OCI-LY7 (cell line): ENCODE data around the gene UNC50. TPM values are rescaled to one million over a fixed set of nuclear protein-coding genes. Genes with fewer than 3 reads are reported as not detected.
A peak's percentile ranks its signal among the peaks of the same experiment; 100 is the strongest.

Experiments
- BruUV-seq: library from RNA; stranded (reverse); fragments of 400-500 nt; replicated peaks from 2 replicates; lab custom pipeline; 2021; lab: Mats Ljungman, UMichigan
- CTCF ChIA-PET: fragments of 300-600 bp; sonication (Branson Sonifier 250); formaldehyde crosslinking; loops from one replicate; lab custom pipeline; 2022; ENCODE audit warnings: antibody characterized with exemption; ENCODE audit not compliant: unreplicated experiment; lab: Charles Lee
- POLR2A ChIA-PET: fragments of 300-600 bp; sonication (Branson Sonifier 250); formaldehyde crosslinking; loops from one replicate; lab custom pipeline; 2022; ENCODE audit warnings: antibody characterized with exemption; lab: Charles Lee
- DNase-seq: peaks from one replicate; pipeline ENCODE4 v3.0.0-alpha.2; 2015; ENCODE audit warnings: low spot score
- H2AFZ ChIP-seq: fragments of 200-600 bp; sonication (generic), shearing (Covaris generic); 2 replicates; pipeline ENCODE4 v1.6.1; 2014; ENCODE audit warnings: mild to moderate bottlenecking, antibody characterized with exemption, low read length, moderate library complexity
- H3K27ac ChIP-seq: fragments of 200-600 bp; sonication (generic); 2 replicates; pipeline ENCODE4 v1.5.1; 2014; ENCODE audit warnings: mixed run types, low read depth, mild to moderate bottlenecking, moderate library complexity, low read length, inconsistent platforms; ENCODE audit not compliant: poor library complexity, severe bottlenecking
- H3K36me3 ChIP-seq: fragments of 200-600 bp; sonication (generic); 2 replicates; pipeline ENCODE4 v1.6.1; 2014; ENCODE audit warnings: mild to moderate bottlenecking, antibody characterized with exemption, low read length, moderate library complexity, mixed read lengths; ENCODE audit not compliant: insufficient read depth
- H3K4me1 ChIP-seq: fragments of 200-600 bp; sonication (generic); 2 replicates; pipeline ENCODE4 v1.5.1; 2014; ENCODE audit warnings: mild to moderate bottlenecking, low read length; ENCODE audit not compliant: insufficient read depth, poor library complexity, severe bottlenecking
- H3K4me2 ChIP-seq: fragments of 200-600 bp; sonication (generic); 2 replicates; pipeline ENCODE4 v1.6.1; 2014; ENCODE audit warnings: mild to moderate bottlenecking, low read length
- H3K4me3 ChIP-seq: fragments of 200-600 bp; sonication (generic); 2 replicates; pipeline ENCODE4 v1.5.1; 2014; ENCODE audit warnings: mild to moderate bottlenecking, low read depth, low read length; ENCODE audit not compliant: poor library complexity, severe bottlenecking
- H3K79me2 ChIP-seq: fragments of 200-600 bp; sonication (generic); 2 replicates; pipeline ENCODE4 v1.6.1; 2016; ENCODE audit warnings: low read depth, mild to moderate bottlenecking, low read length, moderate library complexity, mixed read lengths; ENCODE audit not compliant: insufficient read depth
- H3K9me2 ChIP-seq: fragments of 200-600 bp; sonication (generic); 2 replicates; pipeline ENCODE4 v1.6.1; 2016; ENCODE audit warnings: mild to moderate bottlenecking, low read length, mixed read lengths; ENCODE audit not compliant: insufficient read depth
- H3K9me3 ChIP-seq: fragments of 200-600 bp; sonication (generic); 2 replicates; pipeline ENCODE4 v1.6.1; 2014; ENCODE audit warnings: mild to moderate bottlenecking, mixed run types, low read length, mixed read lengths
- H4K20me1 ChIP-seq: fragments of 200-600 bp; sonication (generic); 2 replicates; pipeline ENCODE4 v1.6.1; 2014; ENCODE audit warnings: mild to moderate bottlenecking, antibody characterized with exemption, low read length, moderate library complexity, mixed read lengths; ENCODE audit not compliant: insufficient read depth
- EZH2phosphoT487 ChIP-seq: fragments of 200-600 bp; sonication (generic); IDR thresholded peaks from 2 replicates; pipeline ENCODE4 v1.6.1; 2018; ENCODE audit warnings: low read depth, borderline replicate concordance, mild to moderate bottlenecking, mixed run types, antibody characterized with exemption, low read length, moderate library complexity, mixed read lengths
- intact Hi-C: fragments of 100-400 bp; cut with micrococcal nuclease; formaldehyde crosslinking; loops from one replicate; pipeline ENCODE4 v1.10.0; 2022; ENCODE audit not compliant: unreplicated experiment
- total RNA-seq, 2 experiments: library from RNA; depleted of rRNA in 1 of 2; stranded (reverse); fragments of >200 nt in 1 of 2; shearing (Covaris generic) in 1 of 2; gene quantifications; 2 replicates each; pipeline ENCODE4 v1.2.3, GENCODE V29; 2014 to 2022
- TF ChIP-seq, protein P1 (sequence below): fragments of 200-600 bp; sonication (generic); conservative IDR thresholded peaks from 2 replicates; pipeline ENCODE4 v1.5.1; 2014; ENCODE audit warnings: mild to moderate bottlenecking, antibody characterized with exemption, low read length, moderate library complexity, mixed read lengths

UNC50 gene
- total RNA-seq, 2 experiments from 2014 or later = 24.4 to 33.3 TPM

DNA sequence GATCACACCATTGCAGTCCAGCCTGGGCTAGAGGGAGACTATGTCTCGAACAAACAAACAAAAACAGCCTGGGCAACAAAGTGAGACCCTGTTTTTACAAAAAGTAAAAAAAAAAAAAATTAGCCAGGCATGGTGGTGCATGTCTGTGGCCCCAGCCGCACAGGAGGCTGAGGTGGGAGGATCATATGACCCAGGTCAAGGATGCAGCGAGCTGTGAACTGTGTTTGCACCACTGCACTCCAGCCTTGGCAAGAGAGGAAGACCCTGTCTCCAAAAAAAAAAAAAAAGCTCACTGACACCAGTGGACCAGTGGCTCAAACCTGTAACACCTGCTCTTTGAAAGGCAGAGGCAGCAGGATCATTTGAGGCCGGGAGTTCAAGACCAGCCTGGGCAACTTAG lies 40.1 kb downstream of the UNC50 start:
- Histone ChIP-seq H3K79me2 (no peaks in the 10 kb centered on the region), H3K4me1 (peaks cover 17% of the 10 kb centered on the region), H3K4me3 (no peak overlapping the region), H4K20me1 (no peaks in the 10 kb centered on the region), H2AFZ (no peak overlapping the region), H3K4me2 (no peak overlapping the region), H3K27ac (no peak overlapping the region), H3K36me3 (peaks cover 5% of the 10 kb centered on the region; the same call in 1 of the 2 replicates), H3K9me3 (no peaks in the 10 kb centered on the region), H3K9me2 (no peaks in the 10 kb centered on the region)
- DNase-seq = no peak
- TF ChIP-seq, protein P1, sequence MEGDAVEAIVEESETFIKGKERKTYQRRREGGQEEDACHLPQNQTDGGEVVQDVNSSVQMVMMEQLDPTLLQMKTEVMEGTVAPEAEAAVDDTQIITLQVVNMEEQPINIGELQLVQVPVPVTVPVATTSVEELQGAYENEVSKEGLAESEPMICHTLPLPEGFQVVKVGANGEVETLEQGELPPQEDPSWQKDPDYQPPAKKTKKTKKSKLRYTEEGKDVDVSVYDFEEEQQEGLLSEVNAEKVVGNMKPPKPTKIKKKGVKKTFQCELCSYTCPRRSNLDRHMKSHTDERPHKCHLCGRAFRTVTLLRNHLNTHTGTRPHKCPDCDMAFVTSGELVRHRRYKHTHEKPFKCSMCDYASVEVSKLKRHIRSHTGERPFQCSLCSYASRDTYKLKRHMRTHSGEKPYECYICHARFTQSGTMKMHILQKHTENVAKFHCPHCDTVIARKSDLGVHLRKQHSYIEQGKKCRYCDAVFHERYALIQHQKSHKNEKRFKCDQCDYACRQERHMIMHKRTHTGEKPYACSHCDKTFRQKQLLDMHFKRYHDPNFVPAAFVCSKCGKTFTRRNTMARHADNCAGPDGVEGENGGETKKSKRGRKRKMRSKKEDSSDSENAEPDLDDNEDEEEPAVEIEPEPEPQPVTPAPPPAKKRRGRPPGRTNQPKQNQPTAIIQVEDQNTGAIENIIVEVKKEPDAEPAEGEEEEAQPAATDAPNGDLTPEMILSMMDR = no peak
- no peak for TF ChIP-seq EZH2phosphoT487
- CTCF ChIA-PET = interaction anchor here (1.2 kb wide), 1 partner anchor 9 kb away, joined by 5 read pairs; no protein-coding TSS in a partner anchor
- no TSS peak for BruUV-seq
- intact Hi-C loops = loop anchor here (5.0 kb wide), 1 partner anchor 114 kb away; no protein-coding TSS in a partner anchor
- POLR2A ChIA-PET = interaction anchor here (0.6 to 0.8 kb wide), 2 partner anchors 182 to 243 kb away, joined by 3 to 5 read pairs; no protein-coding TSS in a partner anchor

DNA sequence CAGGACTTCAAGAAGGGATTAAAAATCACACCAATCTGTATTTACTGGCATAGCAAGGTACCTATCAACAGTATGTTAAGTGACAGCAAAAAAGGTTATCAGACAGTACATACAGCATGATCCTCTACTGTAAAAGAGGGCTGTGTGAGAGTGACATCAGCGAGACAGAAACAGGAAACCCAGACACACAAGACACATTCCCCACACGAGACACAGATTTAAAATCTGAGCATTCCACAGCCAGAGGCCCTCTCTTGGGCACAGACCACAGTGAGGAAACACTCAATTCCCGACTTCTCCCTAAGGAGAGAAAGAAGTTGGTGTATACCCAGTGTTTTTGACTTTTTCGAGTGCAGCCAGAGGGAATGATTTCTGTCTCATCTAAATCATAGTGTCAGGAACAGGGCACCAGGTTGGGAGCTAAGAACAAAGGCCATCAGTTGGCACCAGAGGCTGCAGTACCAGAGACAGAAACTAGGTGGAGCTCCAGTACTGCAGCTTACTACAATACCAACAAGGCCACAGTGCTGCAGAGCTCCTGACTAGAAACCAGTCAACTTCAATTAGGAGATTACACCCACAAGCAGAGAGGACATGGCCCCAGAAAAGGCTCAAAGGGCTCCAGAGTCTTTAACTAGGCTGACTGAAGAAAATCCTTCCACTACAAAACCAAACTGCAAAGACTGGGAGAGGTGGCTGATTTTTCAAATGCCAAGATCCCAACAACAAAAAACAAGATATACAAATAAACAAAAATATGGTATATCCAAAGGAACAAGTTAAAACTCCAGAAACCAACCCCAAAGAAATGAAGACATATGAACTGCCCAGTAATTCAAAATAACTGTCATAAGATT lies 41.0 kb downstream of the UNC50 start:
- POLR2A ChIA-PET = interaction anchor here (0.6 to 0.8 kb wide), 2 partner anchors 181 to 243 kb away, joined by 3 to 5 read pairs; no protein-coding TSS in a partner anchor
- TF ChIP-seq, protein P1 = peak; percentile 99
- no peak for TF ChIP-seq EZH2phosphoT487
- no peak overlapping the region for H3K4me3 ChIP-seq
- no peak overlapping the region for H3K4me2 ChIP-seq
- H3K9me3 ChIP-seq = no peaks in the 10 kb centered on the region
- intact Hi-C loops = loop anchor here (1.0 to 5.0 kb wide), 3 partner anchors 113 to 417 kb away; no protein-coding TSS in a partner anchor
- H3K27ac ChIP-seq = no peak overlapping the region
- CTCF ChIA-PET = interaction anchor here (0.6 to 1.2 kb wide), 3 partner anchors 8 to 347 kb away, joined by 3 to 5 read pairs (median 3); no protein-coding TSS in a partner anchor
- H4K20me1 ChIP-seq = no peaks in the 10 kb centered on the region
- BruUV-seq = no TSS peak
- H3K4me1 ChIP-seq = peaks cover 10% of the 10 kb centered on the region
- H3K9me2 ChIP-seq = no peaks in the 10 kb centered on the region
- H2AFZ ChIP-seq = no peak overlapping the region
- H3K36me3 ChIP-seq = peaks cover 5% of the 10 kb centered on the region; the same call in 1 of the 2 replicates
- peak; percentile 84 for DNase-seq
- no peaks in the 10 kb centered on the region for H3K79me2 ChIP-seq
